ENCODE results near the gene KLRD1.

DNA sequence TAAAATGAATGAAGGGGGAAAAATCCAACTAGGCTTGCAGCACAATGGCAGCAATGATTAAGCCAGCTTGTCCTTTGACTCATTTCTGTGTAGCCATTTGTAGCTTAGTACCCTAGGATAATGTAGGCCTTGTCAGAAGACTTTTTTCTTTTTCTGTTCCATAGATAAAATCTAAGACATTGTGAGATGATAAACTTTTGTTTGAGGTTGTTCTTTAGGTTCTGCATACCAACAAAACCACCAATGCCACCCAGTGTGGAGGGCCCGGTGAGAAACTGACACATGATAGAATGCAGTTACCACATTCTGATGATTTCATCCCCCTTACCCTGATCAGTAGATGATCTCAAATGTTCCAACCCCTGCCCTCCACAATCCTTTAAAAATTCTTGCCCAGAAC, 6.6 kb upstream of the KLRD1 start:
- TF ChIP-seq, protein P1, sequence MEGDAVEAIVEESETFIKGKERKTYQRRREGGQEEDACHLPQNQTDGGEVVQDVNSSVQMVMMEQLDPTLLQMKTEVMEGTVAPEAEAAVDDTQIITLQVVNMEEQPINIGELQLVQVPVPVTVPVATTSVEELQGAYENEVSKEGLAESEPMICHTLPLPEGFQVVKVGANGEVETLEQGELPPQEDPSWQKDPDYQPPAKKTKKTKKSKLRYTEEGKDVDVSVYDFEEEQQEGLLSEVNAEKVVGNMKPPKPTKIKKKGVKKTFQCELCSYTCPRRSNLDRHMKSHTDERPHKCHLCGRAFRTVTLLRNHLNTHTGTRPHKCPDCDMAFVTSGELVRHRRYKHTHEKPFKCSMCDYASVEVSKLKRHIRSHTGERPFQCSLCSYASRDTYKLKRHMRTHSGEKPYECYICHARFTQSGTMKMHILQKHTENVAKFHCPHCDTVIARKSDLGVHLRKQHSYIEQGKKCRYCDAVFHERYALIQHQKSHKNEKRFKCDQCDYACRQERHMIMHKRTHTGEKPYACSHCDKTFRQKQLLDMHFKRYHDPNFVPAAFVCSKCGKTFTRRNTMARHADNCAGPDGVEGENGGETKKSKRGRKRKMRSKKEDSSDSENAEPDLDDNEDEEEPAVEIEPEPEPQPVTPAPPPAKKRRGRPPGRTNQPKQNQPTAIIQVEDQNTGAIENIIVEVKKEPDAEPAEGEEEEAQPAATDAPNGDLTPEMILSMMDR (IDR thresholded peaks at IDR 0.05) = no peak
- no peak for TF ChIP-seq POLR2A (IDR thresholded peaks at IDR 0.05)

All from adrenal gland (tissue), 5 donors.